ENCODE results near the gene CSNK2A2.
A peak's percentile ranks its signal among the peaks of the same experiment; 100 is the strongest.

Gene CSNK2A2

GRCh38 chr16:58138852-58139251 lies 59.1 kb downstream of the CSNK2A2 start:
- no peak for DNase-seq (ENCODE audit: low spot score)

- DNase-seq (ENCODE audit: low spot score): no peak
Measured at GRCh38 chr16:58137581-58137980, 60.3 kb downstream of the CSNK2A2 start.

- DNase-seq (ENCODE audit: low spot score): peak; percentile 91
Measured at GRCh38 chr16:58129097-58129936, 68.6 kb downstream of the CSNK2A2 start, which contains the start of gene CFAP20. TSS of gene CFAP20 (minus strand) at chr16:58129381. CDS start at chr16:58129115, 266 bp downstream.

DNA sequence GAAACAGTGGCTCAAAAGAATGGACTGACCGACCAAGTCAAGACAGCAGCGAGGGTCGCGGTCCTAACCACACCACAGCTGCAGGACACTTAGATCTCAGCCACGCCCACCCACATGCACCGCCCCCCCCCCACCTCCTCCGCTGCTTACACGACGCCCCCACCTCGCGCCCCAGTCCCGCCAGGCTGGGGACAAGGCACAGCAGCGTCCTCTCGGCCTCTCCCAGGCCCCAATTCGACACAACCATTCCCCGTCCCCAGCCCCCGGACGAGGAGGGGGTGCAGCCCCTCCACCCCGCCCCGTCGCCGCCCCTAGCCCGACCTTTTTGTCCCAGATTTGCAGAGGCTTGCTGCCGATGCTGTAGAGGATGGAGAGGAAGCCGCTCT lies 69.2 kb downstream of the CSNK2A2 start:
- DNase-seq (ENCODE audit: low spot score): no peak

DNA sequence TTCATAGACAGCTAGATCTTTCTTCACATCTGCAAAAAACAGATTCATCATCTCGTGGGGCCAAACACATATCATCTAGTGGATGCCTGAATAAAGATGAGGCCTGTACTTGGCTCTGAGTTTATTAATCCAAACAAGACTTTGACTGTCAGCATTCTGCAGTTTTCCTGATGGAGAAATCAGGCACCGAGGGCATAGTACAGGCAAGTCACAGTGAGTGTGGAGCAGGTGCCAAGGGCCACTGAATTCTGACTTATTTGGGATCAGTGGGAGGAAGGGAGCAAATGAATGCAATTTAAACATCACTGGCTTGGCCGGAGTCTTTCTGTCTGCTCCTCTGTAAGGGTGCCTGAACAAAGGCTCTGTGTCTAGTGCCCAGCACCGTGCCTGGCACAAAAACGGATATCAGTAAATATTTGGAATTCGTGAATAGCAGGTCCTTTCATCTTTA lies 69.7 kb downstream of the CSNK2A2 start:
- DNase-seq (ENCODE audit: low spot score): no peak

DNA sequence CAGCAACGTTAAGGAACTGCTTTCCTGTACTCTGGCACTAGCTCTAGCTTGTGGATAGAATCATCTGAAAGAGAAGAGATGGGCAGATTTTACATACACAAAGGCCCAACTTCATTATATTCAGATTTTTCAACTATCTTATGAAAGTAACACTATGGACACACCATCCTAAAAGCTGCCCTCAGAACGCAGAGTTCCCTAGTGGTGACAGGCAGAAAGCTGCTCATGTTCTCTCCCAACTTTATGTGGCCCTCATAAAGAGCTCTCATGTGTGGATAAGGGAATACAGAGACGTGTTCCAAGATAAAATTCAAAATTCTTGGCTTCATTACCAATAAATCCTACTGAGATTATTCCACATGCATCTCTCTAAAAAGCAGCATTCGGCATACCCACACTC lies 70.3 kb downstream of the CSNK2A2 start:
- no peak for DNase-seq (ENCODE audit: low spot score)

- no peak for DNase-seq (ENCODE audit: low spot score)
Measured at GRCh38 chr16:58127033-58127556, 70.8 kb downstream of the CSNK2A2 start.

GRCh38 chr16:58126451-58126961 lies 71.4 kb downstream of the CSNK2A2 start:
- DNase-seq (ENCODE audit: low spot score): no peak

GRCh38 chr16:58125781-58126335 lies 72.0 kb downstream of the CSNK2A2 start:
- no peak for DNase-seq (ENCODE audit: low spot score)

DNA sequence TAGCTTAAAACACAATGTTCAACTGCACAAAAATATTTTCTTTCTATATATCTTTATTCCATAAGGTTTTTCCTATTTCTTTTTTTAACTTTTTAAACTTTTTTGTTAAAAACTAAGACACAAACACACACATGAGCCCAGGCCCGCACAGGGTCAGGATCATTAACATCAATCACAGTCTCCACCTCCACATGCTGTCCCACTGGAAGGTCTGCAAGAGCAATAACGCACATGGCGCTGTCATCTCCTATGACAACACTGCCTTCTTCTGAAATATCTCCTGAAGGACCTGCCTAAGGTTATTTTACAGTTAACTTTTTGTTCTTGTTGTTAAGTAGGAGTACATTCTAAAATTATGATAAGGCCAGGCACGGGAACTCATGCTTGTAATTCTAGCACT lies 72.9 kb downstream of the CSNK2A2 start:
- DNase-seq (ENCODE audit: low spot score): no peak

GRCh38 chr16:58124601-58124915 lies 73.3 kb downstream of the CSNK2A2 start:
- no peak for DNase-seq (ENCODE audit: low spot score)

DNA sequence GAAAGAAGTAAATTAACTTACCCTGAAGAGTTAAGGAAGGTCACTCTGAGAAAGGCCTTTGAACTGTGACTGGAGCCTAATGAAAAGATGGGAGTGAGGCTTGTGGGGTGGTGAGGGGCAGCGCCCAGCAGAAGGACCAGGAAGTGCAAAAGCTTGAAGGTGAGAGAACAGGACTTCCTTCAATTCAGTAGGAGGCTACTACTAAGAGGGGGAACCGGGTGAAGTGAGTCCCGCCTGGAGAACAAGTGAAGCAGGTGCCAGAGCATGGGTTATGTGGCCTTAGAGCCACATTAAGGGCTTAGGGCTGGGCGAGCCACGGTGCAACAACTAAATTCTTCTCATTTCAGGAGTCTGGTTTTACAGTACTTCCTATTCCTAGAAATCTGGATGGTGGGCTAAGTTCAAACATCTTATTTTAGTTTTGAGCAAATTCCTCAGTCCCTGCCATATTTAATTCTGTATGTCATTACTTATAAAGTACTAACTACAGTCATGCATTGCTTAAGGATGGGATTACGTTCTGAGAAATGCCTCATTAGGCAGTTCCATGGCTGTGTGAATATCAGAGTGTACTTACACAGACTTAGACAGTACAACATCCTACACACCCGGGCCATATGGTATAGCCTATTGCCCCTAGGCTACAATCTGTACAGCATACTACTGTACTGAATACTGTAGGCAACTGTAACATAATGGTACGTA lies 73.9 kb downstream of the CSNK2A2 start:
- no peak for DNase-seq (ENCODE audit: low spot score)

GRCh38 chr16:58121132-58121531 lies 76.8 kb downstream of the CSNK2A2 start:
- DNase-seq (ENCODE audit: low spot score): no peak

GRCh38 chr16:58120234-58120633 lies 77.7 kb downstream of the CSNK2A2 start:
- DNase-seq (ENCODE audit: low spot score): no peak

- no peak for DNase-seq (ENCODE audit: low spot score)
Measured at GRCh38 chr16:58119509-58119845, 78.4 kb downstream of the CSNK2A2 start.

GRCh38 chr16:58118801-58119508 lies 79.0 kb downstream of the CSNK2A2 start:
- no peak for DNase-seq (ENCODE audit: low spot score)

GRCh38 chr16:58116529-58116928 lies 81.4 kb downstream of the CSNK2A2 start:
- DNase-seq (ENCODE audit: low spot score): no peak

GRCh38 chr16:58116081-58116480 lies 81.8 kb downstream of the CSNK2A2 start:
- no peak for DNase-seq (ENCODE audit: low spot score)

DNA sequence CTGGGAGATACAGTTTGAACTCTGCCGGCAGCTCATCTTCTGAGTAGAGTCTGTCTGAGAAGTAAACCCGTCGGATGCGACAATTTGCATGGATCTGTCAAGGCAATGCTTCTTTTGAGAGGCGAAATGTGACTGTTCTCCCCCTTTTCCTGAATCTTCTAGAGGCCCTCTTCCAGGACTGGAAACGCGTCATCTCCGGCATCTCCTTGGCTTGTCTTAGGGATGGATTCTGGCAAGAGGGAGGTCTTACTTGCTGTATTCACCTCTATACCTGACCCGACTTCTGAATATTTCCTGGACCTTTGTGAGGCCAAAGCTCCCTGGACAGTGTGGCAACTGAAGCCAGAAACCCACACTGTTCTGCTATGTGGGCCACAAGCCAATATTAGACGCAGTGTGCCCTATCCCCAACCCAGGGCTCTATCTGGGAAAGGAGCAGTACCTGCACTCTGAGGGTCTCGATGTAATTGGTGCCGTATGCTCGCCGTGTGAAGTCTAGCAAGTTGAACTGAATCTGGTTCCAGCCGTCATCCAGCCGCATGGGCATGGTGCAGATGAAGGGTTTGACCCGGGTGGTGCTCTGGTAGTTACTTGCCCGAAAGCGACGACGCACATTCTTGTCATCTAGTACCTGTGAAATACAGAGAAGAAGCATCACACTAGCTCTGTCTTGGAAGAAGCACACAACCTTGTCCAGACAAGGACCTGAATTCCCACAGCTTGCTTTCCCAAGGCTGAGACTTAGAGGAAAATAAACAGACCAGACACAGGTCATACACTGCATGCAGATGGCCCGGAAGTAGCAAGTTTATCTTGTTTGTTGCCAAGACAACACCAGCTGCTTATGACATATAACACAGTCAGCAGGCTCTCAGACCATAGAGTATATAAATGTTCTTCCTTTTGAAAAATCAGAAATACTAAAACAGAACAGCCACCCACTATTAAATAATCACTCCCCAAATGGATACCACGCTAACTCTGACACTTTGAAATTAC lies 82.8 kb downstream of the CSNK2A2 start:
- DNase-seq (ENCODE audit: low spot score): peak; percentile 60

DNA sequence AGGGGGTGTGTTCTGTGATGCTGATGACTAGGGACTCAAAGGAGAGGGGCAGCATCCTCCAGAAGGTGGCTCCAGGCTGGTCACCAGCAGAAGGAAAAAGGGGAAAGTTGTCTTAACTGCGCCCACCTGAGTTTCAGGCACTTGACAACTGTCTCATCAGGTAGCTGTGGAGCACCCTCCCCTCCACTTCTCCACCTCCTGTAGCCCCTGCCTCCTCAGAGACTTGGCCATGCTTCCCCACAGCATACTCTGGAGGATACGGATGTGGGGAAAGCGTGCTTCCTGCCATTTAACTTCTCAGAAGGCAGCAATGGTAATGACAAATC lies 86.6 kb downstream of the CSNK2A2 start:
- DNase-seq (ENCODE audit: low spot score): no peak

All from hepatic stellate cell (primary cell).